Measurements from ENCODE around the gene TNRC6A. TPM values are rescaled to one million over a fixed set of nuclear protein-coding genes. Genes with fewer than 3 reads are reported as not detected.
A peak's percentile ranks its signal among the peaks of the same experiment; 100 is the strongest.

The TNRC6A gene
- total and polyA plus RNA-seq, 2 of the 13 experiments (the other 11 are each of a cell fraction or from before 2014, with no cell fraction given): 30.9 to 43.6 TPM

- peak; percentile 74; the same call in 1 of the 2 replicates for TF ChIP-seq ZNF142 (CRISPR knock-in tag; IDR thresholded peaks at IDR 0.05)
- TF ChIP-seq ETV6 (CRISPR knock-in tag; conservative IDR thresholded peaks at IDR 0.05): peak; percentile 92; the same call in 1 of the 2 replicates
- TF ChIP-seq MTA1 (CRISPR knock-in tag; IDR thresholded peaks at IDR 0.05; ENCODE audit: borderline replicate concordance): 0 out of 2 replicates have a peak, but pooled peaks have one; percentile 40
- TF ChIP-seq TGIF2 (CRISPR knock-in tag; IDR thresholded peaks at IDR 0.05): peak; percentile 97
- no peak for TF ChIP-seq GLMP (CRISPR knock-in tag; IDR thresholded peaks at IDR 0.05; ENCODE audit: borderline replicate concordance)
- TF ChIP-seq ZMYM2 (CRISPR knock-in tag; IDR thresholded peaks at IDR 0.05): no peak
- TF ChIP-seq ZNF670 (CRISPR knock-in tag; IDR thresholded peaks at IDR 0.05; ENCODE audit: borderline replicate concordance): peak; percentile 71; the same call in 1 of the 2 replicates
- 0 out of 2 replicates have a peak, but pooled peaks have one; percentile 49 for TF ChIP-seq ZBTB3 (CRISPR knock-in tag; IDR thresholded peaks at IDR 0.05; ENCODE audit: borderline replicate concordance, low read depth)
- TF ChIP-seq ZNF224 (CRISPR knock-in tag; IDR thresholded peaks at IDR 0.05): no peak
- no peak for TF ChIP-seq ZBTB8A (CRISPR knock-in tag; IDR thresholded peaks at IDR 0.05; ENCODE audit: borderline replicate concordance, low read depth)
- TF ChIP-seq HNRNPH1 (optimal IDR thresholded peaks at IDR 0.05; ENCODE audit: low read depth, low read length): no peak
- TF ChIP-seq ZNF841 (CRISPR knock-in tag; IDR thresholded peaks at IDR 0.05; ENCODE audit: borderline replicate concordance): peak; percentile 76; the same call in 1 of the 2 replicates
- peak; percentile 95 for TF ChIP-seq TMF1 (CRISPR knock-in tag; IDR thresholded peaks at IDR 0.05; ENCODE audit: low read depth)
- peak; percentile 99 for TF ChIP-seq ERF (CRISPR knock-in tag; IDR thresholded peaks at IDR 0.05)
- TF ChIP-seq KDM2A (CRISPR knock-in tag; IDR thresholded peaks at IDR 0.05; ENCODE audit: borderline replicate concordance, low read depth): peak; percentile 86
- no peak for TF ChIP-seq HNRNPUL1 (IDR thresholded peaks at IDR 0.05; ENCODE audit: low read depth, low read length)
- TF ChIP-seq ZNF138 (CRISPR knock-in tag; IDR thresholded peaks at IDR 0.05; ENCODE audit: low read depth): peak; percentile 97
- TF ChIP-seq ZNF598 (CRISPR knock-in tag; IDR thresholded peaks at IDR 0.05; ENCODE audit: borderline replicate concordance): peak; percentile 45; the same call in 1 of the 2 replicates
- no peak for TF ChIP-seq AKAP8 (CRISPR knock-in tag; IDR thresholded peaks at IDR 0.05)
- peak; percentile 74 for TF ChIP-seq ZMYM4 (CRISPR knock-in tag; IDR thresholded peaks at IDR 0.05)
- TF ChIP-seq GMEB1 (CRISPR knock-in tag; IDR thresholded peaks at IDR 0.05; ENCODE audit: borderline replicate concordance): no peak
Measured at GRCh38 chr16:24858219-24859041, 129.0 kb downstream of the TNRC6A start (continued).
